Measurements from ENCODE around the gene GP1BA.

Gene GP1BA

GRCh38 chr17:4951486-4951885 is 19.4 kb downstream of the GP1BA start:
- no peak for DNase-seq

- peak; percentile 46 for DNase-seq
These were observed 21.4 kb downstream of the GP1BA start for GRCh38 chr17:4953451-4953961.

DNA sequence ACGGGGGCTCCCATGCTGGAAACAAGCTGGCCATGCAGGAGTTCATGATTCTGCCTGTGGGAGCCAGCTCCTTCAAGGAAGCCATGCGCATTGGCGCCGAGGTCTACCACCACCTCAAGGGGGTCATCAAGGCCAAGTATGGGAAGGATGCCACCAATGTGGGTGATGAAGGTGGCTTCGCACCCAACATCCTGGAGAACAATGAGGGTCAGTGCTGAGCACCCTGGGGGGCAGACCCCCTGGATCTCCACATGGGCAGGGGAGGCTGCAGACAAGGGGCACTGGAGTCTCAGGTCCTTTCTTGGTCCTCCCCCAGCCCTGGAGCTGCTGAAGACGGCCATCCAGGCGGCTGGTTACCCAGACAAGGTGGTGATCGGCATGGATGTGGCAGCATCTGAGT is 23.0 kb downstream of the GP1BA start:
- DNase-seq, result no peak

GRCh38 chr17:4956493-4957061 is 24.5 kb downstream of the GP1BA start:
- DNase-seq, result no peak

- DNase-seq, result no peak
These were observed 26.0 kb downstream of the GP1BA start for GRCh38 chr17:4958102-4958501.

- DNase-seq, result no peak
These were observed 27.3 kb downstream of the GP1BA start for GRCh38 chr17:4959261-4959965.

DNA sequence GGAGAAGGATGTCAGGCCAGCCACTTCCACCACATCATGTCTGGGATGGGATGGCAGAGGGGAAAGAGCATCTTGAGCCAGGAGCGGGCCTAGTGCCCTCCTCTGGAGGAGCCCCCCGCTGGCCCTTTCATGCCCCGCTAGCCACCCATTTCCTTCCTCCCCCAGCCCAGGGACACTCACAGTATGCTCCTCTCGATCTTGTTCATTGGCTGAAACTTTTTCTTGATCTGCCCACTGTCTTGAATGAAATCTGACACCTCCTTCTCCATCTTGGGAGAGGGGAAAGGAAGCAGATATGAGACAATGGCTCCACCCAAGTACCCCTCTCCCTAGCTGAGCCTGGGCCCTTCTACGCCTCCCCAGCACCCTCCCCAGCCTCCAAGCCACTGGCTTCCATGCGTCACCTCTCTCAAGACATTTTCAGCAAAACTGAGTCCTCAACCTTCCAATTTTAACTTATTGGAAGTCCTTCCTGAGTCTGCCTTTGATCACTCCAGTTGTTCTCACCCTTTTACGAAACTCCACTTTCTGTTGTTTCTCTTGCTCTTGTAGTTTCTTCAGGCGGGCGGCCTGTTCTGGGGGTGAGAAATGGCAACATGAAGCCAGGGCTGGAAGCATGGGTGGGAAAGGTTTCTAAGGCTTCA is 28.3 kb downstream of the GP1BA start:
- no peak for DNase-seq

- no peak for DNase-seq
These were observed 33.4 kb downstream of the GP1BA start for GRCh38 chr17:4965311-4965986.

GRCh38 chr17:4966844-4967538 is 34.9 kb downstream of the GP1BA start:
- peak; percentile 100 for DNase-seq

DNA sequence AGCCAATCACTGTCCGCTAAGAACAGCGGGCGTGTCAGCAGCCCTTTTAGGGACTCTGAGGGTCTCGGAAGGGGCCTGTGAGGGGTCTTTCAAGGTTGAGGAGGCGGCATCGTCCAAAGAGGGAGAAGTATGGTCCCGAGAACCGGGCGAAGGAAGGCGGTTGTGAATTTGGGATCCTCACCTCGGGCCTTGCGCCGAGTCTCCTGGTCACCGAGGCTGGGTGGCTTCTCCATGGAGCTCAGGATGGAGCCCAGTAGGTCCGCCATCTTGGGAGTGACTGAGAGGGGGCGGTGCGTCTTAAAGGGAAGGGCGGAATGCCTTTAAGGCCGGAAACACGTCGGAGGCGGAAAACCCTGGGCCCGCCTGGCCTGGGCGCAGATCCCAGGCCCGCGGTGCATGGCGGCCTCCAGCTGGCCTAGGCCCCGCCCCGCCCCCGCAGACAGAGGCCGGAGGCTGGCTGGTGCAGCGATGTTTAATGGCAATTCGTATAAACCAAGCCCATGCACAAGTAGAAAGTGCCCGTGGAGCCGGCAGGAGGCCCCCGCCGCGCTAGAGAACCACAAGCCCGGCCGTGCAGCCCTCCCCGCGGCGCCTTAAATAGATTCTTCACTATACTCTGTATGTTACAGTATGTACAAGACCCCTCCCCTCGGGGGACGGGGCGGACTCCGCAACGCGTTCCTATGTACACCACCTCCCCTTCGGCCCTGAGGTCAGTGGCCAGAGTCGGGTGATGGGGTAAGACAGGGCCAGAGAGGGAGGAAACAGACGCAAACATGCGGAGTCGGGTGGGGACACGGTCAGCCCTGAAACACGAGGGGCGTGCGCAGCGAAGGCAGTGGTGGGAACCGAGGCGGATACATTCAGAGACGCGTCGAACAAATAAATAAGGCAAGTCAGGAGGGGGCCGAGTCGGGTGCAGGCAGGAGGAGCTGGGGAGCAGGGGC is 35.7 kb downstream of the GP1BA start, which contains the start of gene SPAG7:
Gene SPAG7 (minus strand): TSS at position 279 of the 947 bp plus-strand sequence. CDS start 13 bp downstream, at position 266.
- DNase-seq, result peak; percentile 98

DNA sequence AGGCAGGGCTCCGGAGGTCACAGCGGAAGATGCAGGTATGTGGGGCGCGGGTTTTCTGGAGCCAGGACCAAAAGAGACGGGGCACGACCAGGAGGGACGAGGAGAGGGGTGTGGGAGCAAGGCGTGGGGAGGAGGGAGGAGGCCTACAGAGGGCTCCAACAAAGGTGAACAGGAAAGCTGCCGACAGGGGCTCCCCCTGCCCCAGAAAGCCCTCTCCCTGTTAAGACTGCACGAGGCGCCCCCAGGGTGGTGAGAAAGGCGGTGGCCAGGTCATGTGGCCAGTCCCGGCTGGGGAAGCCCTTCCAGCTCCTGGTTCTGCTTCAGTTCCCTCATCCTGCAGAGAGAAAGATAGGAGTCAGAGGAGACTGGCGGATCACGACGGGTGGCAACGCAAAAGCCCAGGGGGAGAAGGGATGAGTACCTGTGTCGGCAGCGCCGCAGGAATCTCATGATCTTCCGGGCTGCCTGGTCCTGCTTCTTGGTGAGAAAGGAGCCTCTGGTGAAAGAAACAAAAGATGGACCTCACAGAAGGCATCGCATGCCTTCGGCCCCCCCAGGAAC is 36.5 kb downstream of the GP1BA start:
- no peak for DNase-seq

- DNase-seq, result peak; percentile 94
These were observed 37.0 kb downstream of the GP1BA start for GRCh38 chr17:4969047-4969550.

DNA sequence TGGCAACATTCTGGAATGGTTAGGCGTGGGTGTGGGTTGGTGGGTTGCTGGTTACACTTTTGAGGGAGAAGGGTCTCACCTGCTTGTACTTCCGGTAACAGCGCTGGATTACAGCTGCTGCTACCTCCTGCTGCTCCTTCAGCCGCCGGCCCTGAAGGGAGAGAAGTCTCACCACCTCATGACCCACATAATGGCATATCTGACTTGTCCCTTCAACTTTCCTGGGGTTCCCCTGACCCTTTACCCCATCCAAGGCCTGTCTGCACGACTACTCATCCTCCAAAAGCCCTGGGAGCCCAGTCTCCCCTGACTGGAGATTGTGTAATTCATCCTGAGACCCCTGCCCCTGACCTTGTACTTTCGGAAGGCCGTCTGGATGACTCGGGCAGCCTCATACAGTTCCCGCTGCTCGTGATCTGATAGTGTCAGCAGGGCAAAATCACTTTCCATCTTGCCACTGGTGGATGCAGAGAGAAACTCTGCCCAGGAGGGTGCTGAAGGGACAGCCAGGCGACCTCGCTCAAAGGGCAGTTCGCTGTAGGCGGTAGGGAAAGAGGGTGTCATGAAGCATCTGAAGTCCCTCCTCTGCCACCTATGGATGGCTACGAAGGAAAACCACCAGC is 37.6 kb downstream of the GP1BA start:
- no peak for DNase-seq

- no peak for DNase-seq
These were observed 38.2 kb downstream of the GP1BA start for GRCh38 chr17:4970273-4970672.

GRCh38 chr17:4971826-4972225 is 39.7 kb downstream of the GP1BA start:
- DNase-seq, result no peak

- no peak for DNase-seq
These were observed 40.2 kb downstream of the GP1BA start for GRCh38 chr17:4972322-4972721.

- no peak for DNase-seq
These were observed 40.7 kb downstream of the GP1BA start for GRCh38 chr17:4972752-4973151.

DNA sequence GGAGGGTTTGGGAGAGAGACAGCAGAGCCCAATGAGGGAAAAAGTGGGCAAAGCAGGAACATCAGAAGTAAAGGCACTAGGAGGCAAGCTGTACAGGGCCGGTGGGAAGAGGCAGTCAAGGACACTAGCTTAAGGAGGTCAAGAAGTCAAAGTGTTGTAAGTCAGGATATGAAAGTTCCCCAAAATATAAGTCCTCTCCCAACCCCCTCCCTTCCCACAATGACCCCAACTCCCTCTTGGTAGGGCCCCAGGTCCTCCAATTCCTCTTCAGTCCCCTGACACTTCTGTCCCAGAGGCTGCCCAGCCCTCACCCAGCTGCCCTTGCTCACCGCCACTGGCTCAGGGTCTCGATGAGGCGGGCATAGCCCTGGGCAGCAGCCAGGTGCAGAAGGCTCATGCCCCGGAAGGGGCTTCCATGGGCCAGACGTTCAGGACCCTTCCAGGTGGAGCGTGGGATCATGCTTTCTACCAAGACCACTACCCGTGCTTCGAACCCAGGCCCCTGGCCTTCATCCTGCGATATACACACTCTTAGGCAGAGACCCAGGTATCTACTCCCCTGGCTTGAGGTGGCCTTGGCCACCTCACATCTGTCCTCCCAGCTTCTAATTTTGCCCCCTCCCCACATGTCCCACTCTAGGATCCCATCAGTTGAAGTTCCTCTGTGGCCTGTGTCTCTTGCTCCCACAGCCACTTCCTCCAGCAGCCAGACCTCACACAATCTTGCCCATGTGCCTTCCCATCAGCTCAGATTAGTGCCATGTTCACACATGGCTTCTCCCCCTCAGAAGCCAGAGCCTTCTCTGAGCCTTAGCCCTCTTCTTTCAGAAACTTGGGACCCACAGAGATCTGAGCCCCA is 41.4 kb downstream of the GP1BA start:
- no peak for DNase-seq

DNA sequence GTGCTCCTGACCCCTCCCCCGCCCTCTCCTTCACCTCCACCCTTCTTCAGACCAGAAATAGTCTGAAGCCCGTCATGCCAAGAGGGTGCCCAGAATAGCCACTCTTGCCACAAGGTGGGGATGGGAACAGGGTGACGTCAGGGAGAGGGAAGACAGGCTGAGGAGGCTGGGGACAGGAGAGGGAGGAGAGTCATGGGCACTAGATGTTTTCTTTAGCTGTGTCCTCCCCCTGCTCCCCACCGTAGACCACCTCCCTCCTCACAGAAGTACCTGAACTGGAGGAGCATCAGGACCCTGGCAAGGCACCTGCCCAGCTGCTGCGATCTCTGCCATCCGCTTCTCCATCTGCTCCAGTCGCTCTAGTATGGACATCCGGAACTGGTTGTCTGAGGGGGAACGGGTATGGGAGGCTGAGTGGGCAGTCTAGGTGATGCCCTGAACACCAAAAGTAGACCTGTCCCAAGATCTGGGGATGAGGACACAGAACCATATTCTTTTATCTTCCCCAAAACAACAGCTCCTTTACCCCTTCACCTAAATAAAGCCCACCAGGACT is 42.1 kb downstream of the GP1BA start:
- no peak for DNase-seq

Measured in fibroblast of skin of right quadriceps (primary cell).